HCEC 1CT (cell line): ENCODE data around the gene WASF2.
A peak's percentile ranks its signal among the peaks of the same experiment; 100 is the strongest.
"Not testable (repeated sequence)": the region's sequence is repeated elsewhere in the genome, so short reads cannot be mapped to it uniquely, and the experiment has no call there.

ENCODE experiments used
- DNase-seq: peaks from one replicate; pipeline ENCODE4 v3.0.0-alpha.2; 2017

Gene WASF2

GRCh38 chr1:27394925-27395324 lies 95.0 kb downstream of the WASF2 start:
- DNase-seq, result peak; percentile 56

- no peak for DNase-seq
Measured at GRCh38 chr1:27394282-27394658, 95.7 kb downstream of the WASF2 start.

- DNase-seq, result no peak
Measured at GRCh38 chr1:27393641-27394281, 96.2 kb downstream of the WASF2 start.

- DNase-seq, result peak; percentile 5
Measured at GRCh38 chr1:27392778-27393635, 97.0 kb downstream of the WASF2 start.

GRCh38 chr1:27392096-27392777 lies 97.7 kb downstream of the WASF2 start, which contains the start of gene GPR3:
GPR3 (plus strand) TSS chr1:27392622; CDS start chr1:27393799, 1,177 bp downstream.
- peak; percentile 92 for DNase-seq

GRCh38 chr1:27391511-27392095 lies 98.4 kb downstream of the WASF2 start:
- DNase-seq, result peak; percentile 54

- no peak for DNase-seq
Measured at GRCh38 chr1:27388337-27389005, 101.5 kb downstream of the WASF2 start.

- DNase-seq, result not testable (repeated sequence)
Measured at GRCh38 chr1:27384797-27385196, 105.2 kb downstream of the WASF2 start.

GRCh38 chr1:27383661-27384060 lies 106.3 kb downstream of the WASF2 start:
- DNase-seq, result no peak

- no peak for DNase-seq
Measured at GRCh38 chr1:27383039-27383605, 106.8 kb downstream of the WASF2 start, which contains the start of gene CD164L2. CD164L2 (minus strand) TSS chr1:27383333; CDS start chr1:27383239, 94 bp downstream.

GRCh38 chr1:27381969-27382762 lies 107.8 kb downstream of the WASF2 start:
- no peak for DNase-seq

GRCh38 chr1:27380766-27381733 lies 108.9 kb downstream of the WASF2 start:
- no peak for DNase-seq

- no peak for DNase-seq
Measured at GRCh38 chr1:27380224-27380623, 109.7 kb downstream of the WASF2 start.

- DNase-seq, result no peak
Measured at GRCh38 chr1:27379564-27380122, 110.3 kb downstream of the WASF2 start.

- DNase-seq, result no peak
Measured at GRCh38 chr1:27377760-27378495, 112.0 kb downstream of the WASF2 start.

- no peak for DNase-seq
Measured at GRCh38 chr1:27374362-27375086, 115.4 kb downstream of the WASF2 start, which contains the start of gene FCN3. FCN3 (minus strand) TSS chr1:27374824; CDS start chr1:27374818, 6 bp downstream.

- DNase-seq, result no peak
Measured at GRCh38 chr1:27372808-27373690, 116.9 kb downstream of the WASF2 start.
